ENCODE results near the gene MYOM1. TPM values are rescaled to one million over a fixed set of nuclear protein-coding genes. Genes with fewer than 3 reads are reported as not detected.

MYOM1 gene
- total RNA-seq, 1 experiment from 2014 or later: 0.07 TPM

DNA sequence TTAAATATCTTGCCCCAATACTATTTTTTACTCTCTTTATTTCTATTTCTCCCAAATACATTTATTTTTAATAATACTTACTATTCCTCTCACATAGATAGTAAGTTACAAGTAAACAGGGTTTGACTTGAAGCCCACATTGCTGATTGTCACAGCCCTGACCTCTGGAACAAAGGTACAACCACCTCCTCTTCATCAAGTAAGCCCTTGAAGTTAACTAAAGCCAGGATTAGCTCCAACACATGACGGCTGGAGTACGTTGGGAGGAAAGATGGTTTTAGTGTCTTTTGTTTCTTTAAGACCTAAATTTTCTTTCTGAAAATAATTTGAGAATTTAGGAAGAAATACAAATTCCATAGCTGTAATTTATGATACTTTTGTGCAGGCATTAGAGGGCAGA, 949 bp downstream of the MYOM1 start:
- no TSS peak for BruUV-seq (replicated peaks)
- H3K27me3 ChIP-seq (ENCODE audit: low read length): no peaks in the 10 kb centered on the region
- ChIA-PET CTCF (interaction anchor here (0.5 kb wide), 1 partner anchor 297 kb away, joined by 3 read pairs; no protein-coding TSS in a partner anchor), POLR2A (ENCODE audit: unreplicated experiment) (no interaction called here)
- no peak overlapping the region for H3K4me3 ChIP-seq (ENCODE audit: low read length)
- TF ChIP-seq, protein P1, sequence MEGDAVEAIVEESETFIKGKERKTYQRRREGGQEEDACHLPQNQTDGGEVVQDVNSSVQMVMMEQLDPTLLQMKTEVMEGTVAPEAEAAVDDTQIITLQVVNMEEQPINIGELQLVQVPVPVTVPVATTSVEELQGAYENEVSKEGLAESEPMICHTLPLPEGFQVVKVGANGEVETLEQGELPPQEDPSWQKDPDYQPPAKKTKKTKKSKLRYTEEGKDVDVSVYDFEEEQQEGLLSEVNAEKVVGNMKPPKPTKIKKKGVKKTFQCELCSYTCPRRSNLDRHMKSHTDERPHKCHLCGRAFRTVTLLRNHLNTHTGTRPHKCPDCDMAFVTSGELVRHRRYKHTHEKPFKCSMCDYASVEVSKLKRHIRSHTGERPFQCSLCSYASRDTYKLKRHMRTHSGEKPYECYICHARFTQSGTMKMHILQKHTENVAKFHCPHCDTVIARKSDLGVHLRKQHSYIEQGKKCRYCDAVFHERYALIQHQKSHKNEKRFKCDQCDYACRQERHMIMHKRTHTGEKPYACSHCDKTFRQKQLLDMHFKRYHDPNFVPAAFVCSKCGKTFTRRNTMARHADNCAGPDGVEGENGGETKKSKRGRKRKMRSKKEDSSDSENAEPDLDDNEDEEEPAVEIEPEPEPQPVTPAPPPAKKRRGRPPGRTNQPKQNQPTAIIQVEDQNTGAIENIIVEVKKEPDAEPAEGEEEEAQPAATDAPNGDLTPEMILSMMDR (conservative IDR thresholded peaks at IDR 0.05; ENCODE audit: low read depth, low read length): no peak
- TF ChIP-seq EZH2 (IDR thresholded peaks at IDR 0.05; ENCODE audit: low read length, unreplicated experiment): no peak
- no peak overlapping the region for H3K4me2 ChIP-seq (ENCODE audit: low read length)
- no peak overlapping the region for H2AFZ ChIP-seq (ENCODE audit: low read length)
- intact Hi-C loops (cut with micrococcal nuclease): loop anchor here (5.0 kb wide), 1 partner anchor 42 kb away; no protein-coding TSS in a partner anchor
- peaks cover 8% of the 10 kb centered on the region; the same call in 1 of the 2 replicates for H3K4me1 ChIP-seq (ENCODE audit: insufficient read depth, low read length)
- H3K9ac ChIP-seq (ENCODE audit: low read length): no peak overlapping the region
- no peak for ATAC-seq
- H3F3A ChIP-seq (ENCODE audit: low read length, unreplicated experiment): no peaks in the 10 kb centered on the region
- no peak overlapping the region for H3K27ac ChIP-seq (ENCODE audit: low read length)
- H3K36me3 ChIP-seq (ENCODE audit: low read depth, low read length): no peaks in the 10 kb centered on the region
- H3K79me2 ChIP-seq (ENCODE audit: low read length): no peaks in the 10 kb centered on the region
- H3K9me2 ChIP-seq (replicated peaks; ENCODE audit: low read length): 0 out of 2 replicates have a peak, but pooled peaks cover 5% of the 10 kb centered on the region
- no peaks in the 10 kb centered on the region for H3K9me3 ChIP-seq (ENCODE audit: low read length)
- no peaks in the 10 kb centered on the region for H4K20me1 ChIP-seq (ENCODE audit: low read length)
- no peak for DNase-seq

DNA sequence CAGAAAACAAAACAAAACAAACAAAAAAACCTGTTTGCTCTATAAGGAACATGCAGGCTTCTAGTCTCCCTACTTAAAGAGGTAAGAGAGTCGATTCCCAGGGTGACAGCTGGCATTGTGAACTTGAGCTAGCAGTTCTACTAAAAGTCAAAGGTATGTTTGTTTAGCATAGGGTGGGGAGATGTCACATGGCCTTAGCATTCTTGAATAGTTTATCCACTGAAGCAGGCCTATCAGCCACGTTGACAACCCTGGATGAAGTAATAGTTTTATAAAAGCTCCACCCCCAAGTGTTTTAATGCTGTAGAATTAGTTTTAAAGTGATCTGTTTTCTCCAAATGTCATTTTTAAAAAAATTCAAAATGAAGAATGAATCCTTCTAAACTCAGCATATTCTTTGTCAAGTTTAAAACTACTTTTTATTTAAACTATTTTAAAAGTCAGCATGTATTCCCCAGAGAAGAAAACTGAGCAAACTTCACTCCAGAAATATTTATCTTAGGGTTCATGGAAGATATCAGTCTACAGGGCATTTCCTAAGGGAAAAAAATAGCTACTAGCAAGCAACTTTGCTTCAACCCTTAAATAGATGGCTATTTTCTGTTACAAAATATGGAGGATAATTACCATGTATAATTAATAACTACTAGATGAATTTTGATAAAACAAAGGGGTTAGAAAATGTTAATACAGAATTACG, 1.7 kb downstream of the MYOM1 start:
- peak; percentile 93 for ATAC-seq
- intact Hi-C loops (cut with micrococcal nuclease): loop anchor here (5.0 kb wide), 1 partner anchor 41 kb away; no protein-coding TSS in a partner anchor
- no TSS peak for BruUV-seq (replicated peaks)

More for the DNA sequence above, 1.7 kb downstream of the MYOM1 start:
- ChIA-PET CTCF (interaction anchor here (0.5 to 0.8 kb wide), 2 partner anchors 28 to 296 kb away, joined by 3 read pairs; no protein-coding TSS in a partner anchor), POLR2A (ENCODE audit: unreplicated experiment) (interaction anchor here (0.6 kb wide), 1 partner anchor 11 kb away, joined by 17 read pairs; no protein-coding TSS in a partner anchor)
- 0 out of 2 replicates have a peak, but pooled peaks cover 5% of the 10 kb centered on the region for H3K9me2 ChIP-seq (replicated peaks; ENCODE audit: low read length)
- H3K4me3 ChIP-seq (ENCODE audit: low read length): no peak overlapping the region
- peak overlapping the region; percentile 56; the same call in 1 of the 2 replicates for H2AFZ ChIP-seq (ENCODE audit: low read length)
- H3K79me2 ChIP-seq (ENCODE audit: low read length): no peaks in the 10 kb centered on the region
- no peak overlapping the region for H3K27ac ChIP-seq (ENCODE audit: low read length)
- H3F3A ChIP-seq (ENCODE audit: low read length, unreplicated experiment): no peaks in the 10 kb centered on the region
- H3K27me3 ChIP-seq (ENCODE audit: low read length): no peaks in the 10 kb centered on the region
- DNase-seq: peak; percentile 67
- TF ChIP-seq, protein P1 (conservative IDR thresholded peaks at IDR 0.05; ENCODE audit: low read depth, low read length): no peak
- TF ChIP-seq EZH2 (IDR thresholded peaks at IDR 0.05; ENCODE audit: low read length, unreplicated experiment): no peak
- no peak for TF ChIP-seq EZH2phosphoT487 (IDR thresholded peaks at IDR 0.05; ENCODE audit: borderline replicate concordance, low read length)
- no peaks in the 10 kb centered on the region for H3K36me3 ChIP-seq (ENCODE audit: low read depth, low read length)
- 0 out of 2 replicates have a peak overlapping the region, but pooled peaks have one; percentile 17 for H3K4me2 ChIP-seq (ENCODE audit: low read length)
- no peaks in the 10 kb centered on the region for H3K9me3 ChIP-seq (ENCODE audit: low read length)
- H4K20me1 ChIP-seq (ENCODE audit: low read length): no peaks in the 10 kb centered on the region
- peaks cover 8% of the 10 kb centered on the region; the same call in 1 of the 2 replicates for H3K4me1 ChIP-seq (ENCODE audit: insufficient read depth, low read length)
- no peak overlapping the region for H3K9ac ChIP-seq (ENCODE audit: low read length)
